GM21515 (cell line): ENCODE results near the gene TSEN34.
"Not testable (repeated sequence)": the region's sequence is repeated elsewhere in the genome, so short reads cannot be mapped to it uniquely, and the experiment has no call there.

Source experiments
- ATAC-seq: cut with Tn5 transposase; IDR thresholded peaks from one replicate; pipeline ENCODE4 v1.9.1; 2021; ENCODE audit not compliant: unreplicated experiment

Gene TSEN34

DNA sequence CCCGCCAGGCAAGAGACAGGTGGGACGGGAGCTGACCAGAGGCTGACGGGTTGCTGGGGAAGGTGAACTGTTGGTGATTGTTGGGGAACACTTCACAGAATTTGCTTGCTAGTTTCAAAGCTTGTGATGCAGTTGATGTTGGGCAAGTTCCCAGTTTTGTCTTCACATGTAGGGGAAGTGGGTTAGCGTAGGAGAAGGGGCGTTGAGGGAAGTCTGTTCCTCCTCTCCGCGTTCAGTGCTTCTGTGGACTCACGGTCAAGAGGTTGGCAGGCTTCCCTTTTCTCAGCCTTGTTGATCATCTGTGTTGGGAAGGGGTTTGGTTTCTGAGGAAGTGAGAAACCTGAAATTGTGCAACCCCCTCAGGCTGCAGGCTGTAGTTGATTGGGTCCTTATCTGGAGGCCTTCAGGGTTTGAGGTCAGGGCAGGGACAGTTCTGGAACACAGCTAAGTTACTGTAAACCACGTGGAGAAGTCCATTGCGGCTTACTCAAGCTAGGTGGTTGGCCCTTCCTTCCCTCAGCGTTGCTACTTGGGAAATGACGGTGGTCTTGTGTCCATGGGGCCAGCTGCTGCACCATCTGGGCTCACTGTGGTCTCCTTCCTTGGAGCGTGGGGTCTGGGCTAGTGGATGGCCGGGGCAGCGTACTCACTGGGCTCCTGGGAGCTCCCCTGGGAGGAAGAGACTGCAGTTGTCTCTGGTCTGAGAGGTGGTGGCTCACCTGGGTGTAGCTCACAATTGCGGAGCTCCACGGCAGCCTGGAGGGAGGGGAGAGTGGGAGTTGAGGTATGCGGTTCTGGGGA lies 17.1 kb downstream of the TSEN34 start:
- ATAC-seq, result peak; percentile 38

DNA sequence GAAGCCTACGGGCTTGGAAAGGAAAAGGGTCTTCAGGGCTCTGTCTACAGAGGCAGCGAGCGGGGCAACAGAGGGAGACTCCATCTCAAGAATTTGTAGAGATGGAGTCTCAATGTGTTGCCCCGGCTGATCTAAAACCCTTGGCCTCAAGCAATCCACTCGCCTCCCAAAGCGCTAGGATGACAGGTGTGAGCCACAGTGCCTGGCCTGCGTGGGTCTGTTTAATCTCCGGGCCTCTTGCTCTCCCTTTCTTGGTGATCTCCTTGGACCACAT lies 17.6 kb downstream of the TSEN34 start:
- ATAC-seq, result no peak

DNA sequence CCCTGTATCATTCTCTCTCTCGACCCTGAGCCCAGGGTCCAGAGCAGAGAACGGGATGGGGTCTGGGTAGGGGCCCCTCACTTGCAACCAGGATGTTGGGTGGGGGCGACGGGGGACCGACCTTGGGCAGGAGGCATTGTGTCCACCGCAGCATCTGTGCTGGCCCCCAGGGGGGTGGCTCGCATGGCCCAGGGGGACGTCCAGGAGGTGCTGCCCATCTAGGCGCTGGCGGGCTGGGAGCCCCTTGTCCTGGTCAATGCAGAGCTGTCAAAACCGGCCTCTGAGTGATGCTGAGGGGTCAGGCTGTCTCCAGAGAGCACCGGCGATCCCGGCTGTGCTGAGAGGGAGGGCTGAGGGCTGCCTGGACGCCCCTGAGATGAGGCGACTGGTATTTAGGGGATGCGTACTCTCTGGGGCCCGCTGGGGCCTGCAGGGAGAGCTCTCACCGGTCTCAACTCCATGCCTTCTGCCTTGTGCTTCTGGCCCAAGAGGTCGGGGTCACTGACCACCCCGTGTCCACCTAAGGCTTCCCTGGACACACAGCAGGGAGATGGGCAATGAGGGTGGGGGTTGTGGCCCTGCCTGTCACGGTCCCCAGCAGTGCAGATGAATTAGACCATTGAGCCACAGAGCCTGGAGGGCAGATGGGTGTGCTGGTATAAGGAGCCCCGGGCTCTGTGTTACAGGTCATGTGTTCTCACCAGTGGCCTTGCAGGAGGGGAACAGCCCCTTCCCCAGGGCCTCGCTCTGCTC lies 18.1 kb downstream of the TSEN34 start:
- ATAC-seq, result no peak

DNA sequence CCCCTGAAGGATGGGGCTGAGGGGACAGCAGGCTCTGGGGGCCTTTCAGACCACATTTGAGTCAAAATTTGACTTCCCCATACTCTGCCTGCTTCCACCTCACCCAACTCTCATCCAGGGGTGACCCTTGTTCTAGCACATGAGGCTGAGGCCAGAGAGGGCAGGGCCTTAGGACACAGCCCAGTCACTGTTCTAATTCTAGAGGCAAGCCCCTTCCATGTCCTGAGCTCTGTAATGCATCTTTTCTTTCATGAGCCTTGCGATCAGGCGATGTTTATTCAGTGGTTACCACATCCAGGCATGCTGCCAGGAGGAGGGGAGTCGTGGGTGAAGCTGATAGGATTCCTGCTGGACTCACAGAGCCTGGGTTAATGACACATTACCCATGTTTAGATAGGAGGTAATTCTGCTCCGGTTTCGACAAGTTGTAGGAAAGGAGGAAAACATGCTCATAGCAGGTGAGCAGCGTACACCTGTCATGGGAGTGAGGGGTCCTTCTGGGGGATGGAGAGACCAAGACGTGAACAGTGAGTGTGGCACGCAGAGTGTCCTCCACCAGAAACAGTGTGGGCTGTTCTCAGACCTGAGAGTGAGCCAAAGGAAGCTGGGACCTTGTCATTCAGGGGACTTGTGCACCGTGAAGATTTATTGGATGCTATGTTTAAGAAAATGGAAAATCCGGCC lies 18.8 kb downstream of the TSEN34 start:
- ATAC-seq, result no peak

DNA sequence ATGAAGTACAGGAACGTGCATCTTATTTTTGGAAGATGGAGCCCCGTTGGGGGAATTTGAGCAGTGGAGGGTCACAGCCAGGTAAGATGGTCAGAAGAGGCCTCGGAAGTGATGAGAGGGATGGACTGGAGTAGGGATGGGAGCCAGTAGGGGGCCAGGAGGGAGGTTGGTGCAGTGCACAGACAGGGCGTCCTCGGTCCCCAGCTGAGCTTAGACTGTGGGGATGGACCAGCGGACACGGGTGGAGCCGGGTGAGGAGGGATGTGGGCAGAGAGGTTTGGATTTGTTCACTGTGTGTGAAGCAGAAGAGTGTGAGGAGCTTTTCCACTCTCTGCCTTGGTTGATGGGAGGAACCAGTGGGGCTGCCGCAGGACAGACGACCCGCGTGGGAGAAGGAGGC lies 20.1 kb downstream of the TSEN34 start:
- no peak for ATAC-seq

DNA sequence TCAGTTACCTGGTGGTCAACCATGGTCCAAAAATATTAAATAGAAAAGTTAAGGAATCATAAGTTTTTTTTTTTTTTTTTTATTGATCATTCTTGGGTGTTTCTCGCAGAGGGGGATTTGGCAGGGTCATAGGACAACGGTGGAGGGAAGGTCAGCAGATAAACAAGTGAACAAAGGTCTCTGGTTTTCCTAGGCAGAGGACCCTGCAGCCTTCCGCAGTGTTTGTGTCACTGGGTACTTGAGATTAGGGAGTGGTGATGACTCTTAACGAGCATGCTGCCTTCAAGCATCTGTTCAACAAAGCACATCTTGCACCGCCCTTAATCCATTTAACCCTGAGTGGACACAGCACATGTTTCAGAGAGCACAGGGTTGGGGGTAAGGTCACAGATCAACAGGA lies 23.1 kb downstream of the TSEN34 start:
- ATAC-seq, result not testable (repeated sequence)

DNA sequence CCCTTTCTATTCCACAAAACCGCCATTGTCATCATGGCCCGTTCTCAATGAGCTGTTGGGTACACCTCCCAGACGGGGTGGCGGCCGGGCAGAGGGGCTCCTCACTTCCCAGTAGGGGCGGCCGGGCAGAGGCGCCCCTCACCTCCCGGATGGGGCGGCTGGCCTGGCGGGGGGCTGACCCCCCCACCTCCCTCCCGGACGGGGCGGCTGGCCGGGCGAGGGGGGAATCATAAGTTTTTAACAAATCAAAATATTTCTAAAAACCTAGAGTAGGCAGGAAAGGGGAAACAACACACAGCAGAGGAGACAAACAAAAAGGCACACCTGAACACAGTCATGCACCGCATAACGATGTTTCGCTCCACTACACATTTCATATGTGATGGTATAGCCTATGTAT lies 23.6 kb downstream of the TSEN34 start:
- not testable (repeated sequence) for ATAC-seq

DNA sequence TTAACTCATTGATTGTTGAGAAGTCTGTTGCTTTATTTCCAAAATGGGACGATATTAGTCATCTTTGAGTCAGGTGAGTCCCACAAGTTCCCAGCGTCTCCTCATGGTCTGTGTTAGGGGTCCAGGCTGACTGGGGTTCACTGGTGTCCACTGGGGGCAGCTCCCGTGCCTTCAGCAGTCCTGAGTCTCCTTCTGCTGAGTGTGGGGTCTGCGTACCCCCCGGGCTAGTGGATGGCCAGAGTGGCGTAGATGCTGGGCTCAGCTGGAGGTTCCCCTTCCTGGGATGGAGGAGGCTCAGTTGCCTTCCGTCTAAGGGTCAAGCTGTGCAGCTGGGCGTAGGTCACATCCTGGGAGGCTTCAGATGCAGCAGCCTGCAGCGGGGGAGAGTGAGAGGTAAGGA lies 25.8 kb downstream of the TSEN34 start:
- ATAC-seq, result no peak

DNA sequence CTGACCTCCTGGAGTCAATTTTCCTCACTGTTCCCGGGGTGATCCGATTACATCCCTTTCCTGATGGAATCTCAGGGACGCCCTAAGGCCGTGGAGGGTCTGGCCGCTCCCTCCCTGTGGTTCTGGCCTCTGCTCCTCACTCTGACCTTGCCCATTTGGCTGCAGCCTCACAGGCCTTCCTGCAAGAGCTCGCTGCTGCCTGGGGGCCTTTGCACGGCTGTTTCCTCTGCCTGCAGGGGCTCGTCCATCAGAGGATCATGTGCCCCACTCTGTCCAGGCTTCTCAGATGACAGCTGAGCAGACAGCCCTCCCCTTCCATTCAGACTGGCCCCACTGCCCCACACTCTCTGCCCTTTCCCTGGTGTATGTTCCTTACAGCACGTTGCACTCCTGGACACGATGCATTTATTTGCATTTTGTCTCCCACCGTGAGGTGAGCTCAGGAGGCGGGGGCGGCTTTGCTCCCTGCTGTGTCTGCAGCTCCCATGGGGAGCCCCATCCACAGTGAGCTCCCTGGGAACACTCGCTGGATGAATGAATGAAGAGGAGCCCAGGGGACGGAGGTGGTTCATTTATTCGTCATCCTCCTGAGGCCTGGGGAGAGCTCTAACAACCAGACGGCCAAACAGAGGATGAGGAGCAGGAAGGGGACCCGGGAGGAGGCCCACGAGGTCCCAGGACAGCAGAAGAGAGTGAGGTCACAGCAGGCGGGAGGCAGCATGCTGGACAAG lies 26.6 kb downstream of the TSEN34 start:
- not testable (repeated sequence) for ATAC-seq

DNA sequence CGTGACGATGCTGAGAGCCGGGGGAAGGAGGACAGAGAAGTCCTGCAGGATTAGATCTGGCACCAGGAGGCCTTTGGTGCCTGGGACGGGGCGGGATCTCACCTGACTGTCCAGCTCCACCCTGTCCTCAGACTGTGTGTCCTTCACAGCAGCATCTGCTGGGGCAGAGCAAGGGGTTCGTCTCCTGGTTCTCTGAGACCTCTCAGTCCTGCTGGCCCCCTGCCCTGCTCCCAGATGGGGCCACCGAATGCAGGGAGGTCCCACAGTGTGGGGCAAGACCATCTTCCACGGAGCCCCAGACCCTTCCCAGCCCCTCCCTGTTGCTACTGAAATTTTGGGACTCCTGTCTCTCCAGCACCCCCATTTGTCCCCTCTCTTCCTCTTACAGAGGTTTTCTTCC lies 27.2 kb downstream of the TSEN34 start:
- no peak for ATAC-seq

DNA sequence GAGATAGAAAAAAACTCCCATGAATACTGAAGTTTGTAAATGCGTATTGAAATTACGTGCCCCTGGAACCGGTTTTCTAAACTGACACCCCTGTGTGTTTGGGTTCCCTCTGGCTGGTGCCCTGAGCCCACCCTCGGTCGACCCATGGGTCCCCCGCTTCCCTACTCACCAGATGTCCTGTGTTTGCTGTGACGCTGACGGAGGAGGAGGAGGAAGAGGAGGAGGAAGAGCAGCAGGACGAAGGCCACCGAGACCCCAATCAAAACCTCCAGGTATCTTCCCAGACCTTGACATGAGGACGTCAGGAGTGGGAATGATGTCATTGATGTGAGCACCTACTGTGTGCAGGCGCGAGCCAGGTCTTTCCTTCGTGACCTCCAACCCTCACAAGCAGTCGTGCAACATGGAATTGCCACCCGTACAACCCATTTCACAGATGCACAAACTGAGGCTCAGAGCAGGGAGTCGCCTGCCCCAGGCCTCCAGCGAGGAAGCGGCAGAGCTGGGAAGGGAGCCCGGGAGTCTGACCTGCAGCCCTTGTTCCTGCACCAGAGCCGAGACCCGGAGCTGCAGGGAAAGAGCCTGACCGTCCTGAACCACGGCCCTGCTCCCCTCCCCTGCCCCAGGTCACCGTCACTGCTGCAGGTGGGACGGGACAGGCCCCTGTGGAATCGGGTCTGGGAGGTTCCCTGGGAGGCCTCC lies 28.0 kb downstream of the TSEN34 start:
- ATAC-seq, result no peak

DNA sequence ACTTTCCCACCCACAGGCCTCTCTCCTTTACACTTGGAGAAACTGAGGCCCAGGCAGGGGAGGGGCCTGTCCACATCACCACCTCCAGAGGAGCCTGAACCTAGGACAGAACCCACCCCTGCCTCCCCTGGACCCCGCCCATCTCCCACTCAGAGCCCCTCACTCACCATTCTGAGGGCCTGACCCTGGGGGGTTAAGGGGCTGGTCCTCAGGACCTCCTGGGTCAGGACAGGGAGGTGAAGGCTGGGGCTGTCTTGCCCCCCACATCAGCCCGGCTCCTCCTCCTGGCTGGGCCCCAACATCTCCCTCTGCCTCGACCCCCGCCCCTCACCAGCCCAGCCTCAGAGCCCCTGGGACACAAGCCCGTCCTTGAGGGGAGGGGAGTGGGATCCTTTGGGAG lies 28.6 kb downstream of the TSEN34 start:
- not testable (repeated sequence) for ATAC-seq

DNA sequence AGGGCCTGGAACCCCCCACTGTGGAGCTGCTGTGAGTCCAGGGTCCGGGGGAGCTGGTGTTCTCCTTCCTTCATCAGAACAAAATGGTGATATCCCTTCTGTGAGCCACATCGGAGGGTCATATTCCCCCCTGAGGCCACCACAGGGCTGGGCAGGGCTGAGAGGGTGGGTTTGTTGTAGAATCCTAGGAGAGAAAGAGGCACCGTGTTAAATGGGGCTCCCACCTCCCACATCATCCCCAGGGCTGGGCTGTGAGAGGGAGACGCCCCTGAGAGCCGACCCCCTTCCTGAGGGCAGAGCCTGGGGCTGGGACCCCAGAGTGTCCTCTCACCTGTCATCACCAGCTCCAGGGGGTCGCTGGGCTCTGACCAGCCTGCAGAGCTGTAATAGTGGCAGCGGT lies 30.8 kb downstream of the TSEN34 start:
- ATAC-seq, result not testable (repeated sequence)

DNA sequence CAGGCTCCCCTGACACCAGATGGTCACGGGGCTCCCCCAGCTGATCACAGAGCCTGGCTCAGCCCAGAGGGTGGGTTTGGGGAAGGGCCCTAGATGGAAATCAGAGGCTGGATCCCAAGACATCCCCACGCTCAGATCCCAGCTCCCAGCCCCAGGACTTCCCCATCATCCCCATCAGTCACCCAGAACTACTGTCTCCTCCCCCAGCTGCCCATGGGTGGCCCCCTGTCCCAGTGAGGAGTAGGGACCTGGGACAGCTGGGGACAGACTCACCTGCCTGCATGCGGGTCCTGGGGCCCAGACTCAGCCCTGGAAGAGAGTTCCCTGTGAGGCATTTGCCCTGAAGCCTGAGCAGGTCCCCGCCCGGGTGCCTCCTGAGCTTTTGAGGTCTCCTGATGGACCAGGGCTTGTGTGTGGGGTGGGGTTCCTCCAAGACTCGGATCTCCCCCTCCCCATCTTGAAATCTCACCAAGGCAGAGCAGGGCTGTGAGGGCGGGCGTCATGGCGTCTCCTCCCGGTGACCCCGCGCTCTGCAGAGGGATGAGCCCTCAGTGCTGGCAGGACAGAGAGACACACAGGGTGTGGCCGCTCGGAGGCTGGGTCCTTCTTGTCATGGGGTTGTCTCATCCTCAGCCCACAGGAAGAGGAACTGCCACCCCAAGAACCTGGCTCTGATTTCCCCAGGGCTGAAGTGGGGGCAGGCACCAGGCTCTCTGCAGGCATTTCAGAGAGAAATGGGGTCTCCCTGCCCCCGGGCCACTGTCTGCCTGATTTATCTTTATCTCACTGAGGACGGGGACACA lies 31.6 kb downstream of the TSEN34 start, which contains the start of gene LILRB3:
TSS of gene LILRB3 (minus strand) at position 534 of the 803 bp plus-strand sequence. CDS start at position 503, 31 bp downstream.
- ATAC-seq, result not testable (repeated sequence)

DNA sequence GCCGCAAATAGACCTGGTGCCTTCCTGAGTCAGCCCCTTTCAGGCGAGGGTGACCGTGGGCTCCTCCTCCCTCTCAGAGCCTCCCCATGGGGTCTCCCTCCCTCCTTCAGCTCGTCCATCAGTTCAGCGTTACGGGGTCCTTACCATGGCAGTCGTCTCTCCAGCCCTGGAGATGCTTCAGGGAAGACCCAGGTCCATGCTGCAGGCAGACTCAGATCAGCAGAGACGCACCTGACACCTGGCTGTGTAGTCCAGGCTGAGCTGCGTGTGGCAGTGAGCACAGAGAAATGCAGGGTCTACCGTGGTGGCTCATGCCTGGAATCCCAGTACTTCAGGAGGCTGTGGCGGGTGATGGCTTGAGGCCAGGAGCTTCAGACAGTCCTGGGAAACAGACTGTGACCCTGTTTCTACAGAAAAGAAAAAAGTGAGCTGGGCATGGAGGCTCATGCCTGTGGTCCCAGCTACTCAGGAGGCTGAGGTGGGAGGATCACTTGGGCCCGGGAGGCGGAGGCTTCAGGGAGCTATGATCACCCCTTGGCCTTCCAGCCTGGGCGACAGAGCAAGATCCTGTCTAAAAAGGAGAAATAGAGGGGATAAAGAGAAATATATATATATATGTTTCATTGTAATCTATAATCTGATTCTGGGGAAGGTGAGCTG lies 32.3 kb downstream of the TSEN34 start:
- not testable (repeated sequence) for ATAC-seq

DNA sequence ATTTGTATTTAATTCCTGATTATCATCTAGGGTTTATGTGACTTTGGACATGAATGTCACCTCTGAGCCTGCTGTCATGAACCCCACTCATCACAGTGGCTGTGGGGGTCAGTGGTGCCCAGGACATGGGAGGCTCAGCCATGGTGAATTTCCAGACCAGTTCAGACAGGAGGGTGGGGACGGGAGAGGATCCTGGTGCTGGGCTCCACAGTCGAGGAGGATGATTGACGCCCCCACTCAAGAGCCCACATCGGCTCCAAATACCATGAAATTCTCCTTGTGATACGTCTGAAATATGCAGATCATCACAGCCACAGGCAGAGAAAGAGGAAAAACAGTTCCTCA lies 32.8 kb downstream of the TSEN34 start:
- ATAC-seq, result not testable (repeated sequence)

DNA sequence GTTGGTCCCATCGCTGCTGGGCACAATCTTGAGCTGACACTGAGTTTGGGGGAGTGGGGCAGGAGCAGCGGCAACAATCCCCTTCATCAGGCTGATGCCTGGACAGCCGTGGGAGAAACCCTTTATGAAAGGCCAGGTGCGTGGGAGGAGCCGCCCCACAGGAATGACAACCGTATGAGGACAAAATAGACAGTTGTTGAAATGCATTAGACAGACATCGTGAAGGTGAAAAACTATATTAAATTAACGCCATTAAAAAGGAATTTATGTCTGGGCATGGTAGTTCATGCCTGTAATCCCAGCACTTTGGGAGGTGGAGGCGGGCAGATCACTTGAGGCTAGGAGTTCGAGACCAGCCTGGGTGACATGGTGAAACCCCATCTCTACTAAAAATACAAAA lies 33.5 kb downstream of the TSEN34 start:
- ATAC-seq, result not testable (repeated sequence)

DNA sequence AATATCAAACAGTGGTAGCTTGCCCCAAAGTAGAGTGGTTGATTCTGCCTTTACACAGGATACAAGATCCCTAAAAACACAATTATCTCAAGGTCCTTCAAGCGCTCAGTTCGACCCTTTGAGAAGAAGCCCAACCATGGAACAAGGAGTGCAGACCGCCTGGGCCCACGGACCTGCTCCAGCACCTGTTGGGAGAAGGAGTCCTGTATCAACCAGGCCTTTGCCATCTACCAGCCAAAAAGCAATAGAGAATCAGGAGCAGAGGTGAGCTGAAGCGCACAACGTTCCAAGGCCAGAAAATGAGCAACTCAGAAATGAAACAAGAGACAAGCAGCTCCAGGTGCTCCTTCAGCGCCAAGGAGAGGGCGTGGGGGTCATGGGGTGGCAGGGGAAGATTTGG lies 38.0 kb downstream of the TSEN34 start:
- no peak for ATAC-seq

DNA sequence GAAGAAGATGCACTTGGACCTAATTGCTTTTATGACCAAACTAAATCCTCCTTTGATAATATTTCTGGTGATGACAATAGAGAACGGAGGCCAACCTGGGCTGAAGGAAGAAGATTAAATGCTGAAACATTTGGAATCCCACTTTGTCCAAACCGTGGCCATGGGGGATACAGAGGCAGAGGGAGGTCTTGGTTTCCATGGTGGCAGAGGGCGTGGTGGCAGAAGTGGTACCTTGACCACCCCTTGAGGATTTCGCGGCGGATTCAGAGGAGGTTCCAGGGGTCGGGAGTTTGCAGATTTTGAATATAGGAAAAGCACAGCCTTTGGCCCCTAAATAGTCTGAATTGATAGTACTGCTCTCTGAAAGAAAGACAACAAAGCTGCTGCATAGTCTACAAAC lies 38.9 kb downstream of the TSEN34 start:
- ATAC-seq, result no peak
